NCI-H2107 (cell line): ENCODE measurements around the gene CISTR.
"Not testable (repeated sequence)": the region's sequence is repeated elsewhere in the genome, so short reads cannot be mapped to it uniquely, and the experiment has no call there.

Experiments
- DNase-seq: peaks from one replicate; lab custom pipeline; 2025; lab: John Stamatoyannopoulos, UW

Gene CISTR

DNA sequence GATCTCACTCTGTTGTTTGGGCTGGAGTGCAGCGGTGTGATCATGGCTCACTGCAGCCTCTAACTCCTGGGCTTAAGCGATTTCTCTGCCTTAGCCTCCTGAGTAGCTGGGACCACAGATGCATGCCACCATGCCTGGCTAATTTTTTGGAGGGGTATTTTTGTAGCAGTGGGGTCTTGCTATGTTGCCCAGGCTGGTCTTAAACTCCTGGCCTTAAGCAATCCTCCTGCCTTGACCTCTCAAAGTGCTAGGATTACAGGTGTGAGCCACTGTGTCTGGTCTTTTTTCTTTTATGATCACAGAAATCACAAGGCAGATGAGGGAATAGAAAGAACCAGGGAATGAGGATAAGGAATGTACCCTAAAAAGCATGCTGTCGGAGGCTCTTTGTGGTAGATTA lies 11.0 kb upstream of the CISTR start:
- not testable (repeated sequence) for DNase-seq

DNA sequence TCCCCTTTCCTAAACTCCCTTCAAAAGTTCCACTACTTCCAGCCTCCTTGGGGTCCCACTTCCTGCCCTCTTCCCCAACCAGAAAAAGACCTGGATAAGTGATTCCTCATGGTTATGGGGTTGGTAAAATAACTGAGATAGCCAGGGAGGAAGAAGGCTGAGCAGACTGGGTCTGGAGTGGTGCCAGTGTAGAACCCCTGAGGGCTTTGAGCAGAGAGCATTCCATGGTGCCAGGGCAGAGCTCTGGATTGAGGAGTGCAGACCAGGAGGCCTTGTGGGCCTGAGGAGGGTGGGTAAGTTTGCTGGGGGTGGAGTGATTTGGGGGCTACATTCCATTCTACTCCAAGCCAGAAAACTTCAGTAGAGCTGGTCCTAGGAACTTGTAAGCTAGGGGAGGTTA lies 9.5 kb upstream of the CISTR start:
- no peak for DNase-seq

DNA sequence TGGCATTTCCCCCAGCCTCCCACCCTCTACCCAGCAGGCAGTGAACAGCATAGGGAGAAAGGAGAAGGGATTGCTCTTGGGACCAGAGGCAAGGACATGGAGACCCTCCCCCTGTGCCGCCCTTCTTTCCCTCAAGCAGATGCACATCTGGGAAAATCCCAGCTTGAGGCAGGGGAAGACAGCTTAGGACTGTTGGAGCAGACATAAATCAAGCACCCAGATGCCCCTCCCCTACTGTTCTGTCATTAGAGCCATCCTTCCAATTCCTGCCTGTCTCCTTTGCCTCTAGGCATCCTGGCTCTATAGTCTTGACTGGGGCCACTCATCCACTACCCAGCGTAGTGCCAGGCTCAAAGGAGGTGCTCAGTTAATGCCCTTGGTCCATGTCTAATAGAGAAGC lies 7.5 kb upstream of the CISTR start:
- no peak for DNase-seq

- DNase-seq = no peak
These were observed 6.9 kb upstream of the CISTR start for GRCh38 chr12:53758730-53759103.

GRCh38 chr12:53758081-53758729 lies 6.4 kb upstream of the CISTR start:
- DNase-seq = no peak

DNA sequence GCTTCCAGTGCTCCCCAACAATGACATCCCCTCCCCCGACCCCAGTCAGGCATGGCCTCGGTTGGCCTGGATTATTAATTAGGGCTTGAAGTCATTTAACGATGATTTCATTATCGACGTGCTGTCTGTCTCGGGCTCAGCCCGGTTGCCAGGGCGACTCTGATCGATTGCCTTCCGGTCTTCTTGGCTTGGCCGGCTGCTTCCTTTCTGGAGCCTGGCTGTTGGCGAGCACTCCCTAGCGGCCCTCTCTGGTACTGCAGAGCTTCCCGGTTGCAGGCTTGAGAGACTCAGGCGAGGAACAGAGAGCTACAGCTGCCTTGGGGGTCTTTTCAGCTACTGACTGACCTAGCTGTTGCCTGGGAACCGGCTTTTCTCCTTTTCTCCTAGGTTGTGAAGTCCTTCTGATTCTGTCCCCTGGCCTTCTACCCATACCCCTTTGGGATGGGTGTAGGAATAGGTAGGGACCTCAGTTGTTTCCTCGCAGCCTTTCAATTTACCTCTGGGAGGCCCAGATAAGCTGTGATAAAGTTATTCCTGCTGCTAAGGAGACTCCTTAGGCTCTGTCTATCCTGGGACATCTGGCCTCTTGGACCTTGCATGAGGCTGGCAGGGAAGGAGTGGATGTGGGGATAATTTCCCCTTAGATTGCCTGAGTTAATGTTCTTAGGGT lies 5.5 kb upstream of the CISTR start:
- peak; percentile 41 for DNase-seq

- no peak for DNase-seq
These were observed 4.7 kb upstream of the CISTR start for GRCh38 chr12:53756300-53757100.

DNA sequence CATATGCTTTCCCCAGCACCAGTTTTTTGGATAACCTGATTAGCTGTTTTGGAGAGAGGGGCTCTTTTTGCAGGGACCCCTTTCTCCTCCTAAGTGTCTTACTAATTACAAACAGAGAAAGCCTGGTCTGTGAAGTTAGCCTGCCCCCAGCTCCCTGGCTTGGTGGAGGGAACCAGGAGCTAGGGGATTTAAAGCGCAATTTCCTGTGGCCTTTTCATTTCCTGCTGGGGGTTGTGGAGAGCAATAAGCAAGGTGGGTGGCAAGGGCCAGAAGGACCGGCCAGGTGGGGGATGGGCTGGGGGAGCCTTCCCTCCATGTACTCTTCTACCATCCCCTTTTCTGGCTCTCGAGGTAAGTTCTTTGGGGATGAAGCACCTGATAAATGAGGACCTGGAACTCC lies 4.1 kb upstream of the CISTR start:
- no peak for DNase-seq

DNA sequence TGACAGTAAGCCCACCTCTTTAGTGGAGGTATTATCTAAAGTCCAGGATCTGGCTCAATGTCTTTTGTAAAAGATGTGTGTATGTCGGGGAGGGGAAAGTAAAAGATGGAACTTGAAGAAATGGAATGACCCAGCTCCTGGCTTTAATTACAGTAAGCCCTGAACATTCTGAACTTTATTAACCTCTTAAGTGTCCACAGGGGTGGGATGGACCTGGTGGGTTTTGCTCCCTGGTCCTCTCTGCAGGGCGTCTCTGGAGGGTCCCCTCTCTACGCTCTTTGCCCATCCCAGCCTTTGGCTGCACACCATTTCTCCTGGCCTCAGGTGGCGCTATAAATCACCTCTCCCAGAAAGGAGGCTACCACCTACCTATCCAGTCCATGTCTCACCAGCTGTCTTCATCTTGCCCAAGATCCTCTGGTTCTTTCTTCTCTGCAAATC lies 3.7 kb upstream of the CISTR start:
- no peak for DNase-seq

GRCh38 chr12:53754633-53755264 lies 3.0 kb upstream of the CISTR start:
- no peak for DNase-seq

GRCh38 chr12:53754188-53754585 lies 2.4 kb upstream of the CISTR start:
- no peak for DNase-seq

GRCh38 chr12:53752621-53753020 lies 842 bp upstream of the CISTR start:
- DNase-seq = no peak

DNA sequence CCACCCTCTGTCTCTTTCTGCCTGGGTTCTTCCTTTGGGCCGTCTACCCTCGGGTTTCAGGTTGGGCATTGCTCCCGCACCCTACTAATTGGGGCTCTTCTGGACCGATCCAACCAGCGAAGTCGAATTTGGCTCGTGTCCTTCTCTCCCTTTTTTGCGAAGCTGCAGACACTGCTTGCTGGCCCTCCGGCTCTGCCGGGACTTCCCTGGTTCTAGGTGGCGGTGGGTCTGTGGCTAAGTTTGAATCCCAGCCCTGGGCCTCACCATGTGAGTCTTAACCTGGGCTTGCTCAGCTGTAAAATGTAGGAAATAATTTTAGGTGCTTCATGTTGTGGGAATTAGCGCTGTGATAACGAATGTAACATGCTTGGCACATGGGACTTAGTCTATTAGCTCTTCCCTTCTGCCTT lies 418 bp upstream of the CISTR start:
- DNase-seq = no peak

DNA sequence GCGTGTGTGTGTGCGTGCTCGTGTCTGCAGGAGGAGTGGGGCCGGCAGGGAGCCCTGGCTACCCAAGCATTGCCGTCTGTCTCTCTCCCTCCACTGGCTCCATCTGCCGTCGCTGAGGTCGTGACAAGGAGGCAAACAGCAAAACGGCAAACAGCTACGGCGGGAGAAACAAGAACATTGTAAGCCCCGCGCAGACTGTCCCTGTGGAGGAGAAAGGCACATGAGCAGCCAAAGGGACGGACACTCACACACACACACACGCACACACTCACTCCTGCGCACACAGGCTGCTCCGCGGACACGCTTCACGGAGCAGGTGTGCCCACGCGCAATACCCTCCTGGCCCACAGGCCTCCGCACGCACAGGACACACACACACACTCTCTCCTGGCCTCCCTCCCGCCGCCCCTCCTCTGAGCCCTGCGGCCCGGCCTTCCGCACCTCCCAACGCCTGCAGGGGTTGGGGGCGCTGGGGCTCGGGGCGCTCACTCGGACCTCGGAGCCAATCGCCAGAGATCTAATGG lies 905 bp downstream of the CISTR start:
- no peak for DNase-seq

GRCh38 chr12:53749986-53750811 lies 1.6 kb downstream of the CISTR start:
- DNase-seq = no peak

- DNase-seq = no peak
These were observed 3.5 kb downstream of the CISTR start for GRCh38 chr12:53748072-53748840.

GRCh38 chr12:53747095-53747494 lies 4.7 kb downstream of the CISTR start:
- DNase-seq = no peak

- DNase-seq = peak; percentile 85
These were observed 5.1 kb downstream of the CISTR start for GRCh38 chr12:53746592-53747092.

DNA sequence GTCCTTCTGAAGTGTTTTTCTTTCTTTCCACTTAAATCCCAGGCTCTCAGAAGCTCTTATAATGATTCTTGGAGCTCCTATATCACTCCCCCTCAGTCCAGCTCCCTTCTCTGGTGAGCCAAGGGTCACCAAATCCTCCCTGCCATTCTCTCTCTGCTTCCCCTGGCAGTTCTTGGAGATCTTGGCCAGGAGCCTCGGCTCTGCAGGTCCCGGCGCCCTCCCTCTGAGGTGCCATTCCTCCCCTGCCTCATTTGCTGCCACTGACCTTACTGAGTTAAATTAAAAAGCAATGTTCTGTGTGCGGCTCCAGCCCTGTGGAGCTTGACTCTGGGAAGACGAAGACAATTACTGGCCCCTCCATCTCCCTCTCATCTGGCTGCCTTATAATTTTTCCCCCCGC lies 7.0 kb downstream of the CISTR start:
- DNase-seq = no peak

- DNase-seq = no peak
These were observed 7.7 kb downstream of the CISTR start for GRCh38 chr12:53744130-53744441.
